Esophagus muscularis mucosa (tissue), 4 donors: ENCODE results near the gene TGIF2. TPM values are rescaled to one million over a fixed set of nuclear protein-coding genes. Genes with fewer than 3 reads are reported as not detected.

Experiments
- DNase-seq: peaks from one replicate; pipeline ENCODE4 v3.0.0-alpha.2; 2017; ENCODE audit errors: extremely low spot score
- H3K27ac ChIP-seq, 4 donors: fragments of 200-600 bp; sonication (generic); replicated peaks in 1 of 4; 1 replicate in 3 of 4; 2 replicates in 1 of 4; pipeline ENCODE4 v1.5.1; 2016 to 2019; ENCODE audit warnings: mild to moderate bottlenecking in 1 of 4
- H3K27me3 ChIP-seq, 4 donors: fragments of 200-600 bp; sonication (generic); one replicate each; pipeline versions ENCODE4 v1.5.1 to v1.6.0; 2016 to 2019
- H3K36me3 ChIP-seq, 4 donors: fragments of 200-600 bp; sonication (generic); one replicate each; pipeline ENCODE4 v1.5.1; 2016 to 2019
- H3K4me1 ChIP-seq, 4 donors: fragments of 200-600 bp; sonication (generic); one replicate each; pipeline ENCODE4 v1.5.1; 2016 to 2019
- H3K4me3 ChIP-seq, 4 donors: fragments of 200-600 bp; sonication (generic); 1 replicate in 2 of 4; 2 replicates in 2 of 4; pipeline ENCODE4 v1.5.1; 2016 to 2019; ENCODE audit warnings: mild to moderate bottlenecking in 4 of 4, moderate library complexity in 1 of 4
- H3K9me3 ChIP-seq, 4 donors: fragments of 200-600 bp; sonication (generic); 1 replicate in 3 of 4; 2 replicates in 1 of 4; pipeline ENCODE4 v1.5.1; 2016 to 2019
- CTCF ChIP-seq, 3 experiments: fragments of 200-600 bp in 2 of 3; fragments of 450-650 bp in 1 of 3; sonication (generic) in 2 of 3; IDR thresholded peaks; one replicate each; pipeline ENCODE4 v1.5.1; 2017 to 2019; ENCODE audit warnings: antibody characterized with exemption in 3 of 3, mild to moderate bottlenecking in 2 of 3, moderate library complexity in 1 of 3
- EP300 ChIP-seq: sonication (generic); formaldehyde crosslinking; IDR thresholded peaks from one replicate; pipeline ENCODE4 v1.6.1; 2017; ENCODE audit warnings: antibody characterized with exemption
- POLR2A ChIP-seq: fragments of 450-650 bp; IDR thresholded peaks from one replicate; pipeline ENCODE4 v1.6.1; 2017; ENCODE audit warnings: antibody characterized with exemption, moderate library complexity, mild to moderate bottlenecking, low read depth
- POLR2AphosphoS5 ChIP-seq, 2 donors: sonication (generic); formaldehyde crosslinking; IDR thresholded peaks; one replicate each; pipeline ENCODE4 v1.6.1; 2017; ENCODE audit warnings: antibody characterized with exemption in 2 of 2
- WGBS: methylation state at CpG from one replicate; pipeline ENCODE4 v1.1.5; 2018; 5-methylcytosine and 5-hydroxymethylcytosine counted together
- intact Hi-C: fragments of 100-400 bp; cut with DNase I; formaldehyde crosslinking; loops from one replicate; pipeline ENCODE4 v1.15.1; 2023
- total RNA-seq, 4 donors: library from RNA; depleted of rRNA; stranded (reverse); fragments of >200 nt; gene quantifications; one replicate each; pipeline versions ENCODE4 v1.1.0 to v1.2.1, GENCODE V29; 2016

TGIF2 gene
- total RNA-seq, 4 donors from 2014 or later, result 5.8 to 18.5 (median 10.6) TPM

GRCh38 chr20:36547186-36548005, 26.0 kb upstream of the TGIF2 start:
- intact Hi-C loops, result no loop called here
- WGBS, result 44% methylated on average over 9 of the region's 12 CpGs
- H3K36me3 ChIP-seq, result peaks cover 28 to 61% (median 53%) of the 10 kb centered on the region in 4 donors
- no peaks in the 10 kb centered on the region for H3K9me3 ChIP-seq
- H3K27me3 ChIP-seq, result no peaks in the 10 kb centered on the region
- H3K4me3 ChIP-seq, result peak overlapping the region in 2 of 4 donors; percentile 3 to 92
- DNase-seq, result no peak
- H3K27ac ChIP-seq, result peak overlapping the region; percentile 32 to 97 (median 88)
- peaks cover 55 to 93% (median 90%) of the 10 kb centered on the region in 4 donors for H3K4me1 ChIP-seq
- TF ChIP-seq POLR2A (no peak), CTCF (IDR thresholded peaks at IDR 0.05) (no peak), POLR2AphosphoS5 (IDR thresholded peaks at IDR 0.05) (no peak), EP300 (no peak)

GRCh38 chr20:36548006-36548315, 25.4 kb upstream of the TGIF2 start:
- intact Hi-C loops, result no loop called here
- H3K27ac ChIP-seq, result peak overlapping the region; percentile 70 to 97 (median 88)
- no peaks in the 10 kb centered on the region for H3K27me3 ChIP-seq
- H3K9me3 ChIP-seq, result no peaks in the 10 kb centered on the region
- peaks cover 28 to 57% (median 53%) of the 10 kb centered on the region in 4 donors for H3K36me3 ChIP-seq
- peak in 1 of 3 experiments; percentile 22 for TF ChIP-seq CTCF (IDR thresholded peaks at IDR 0.05)
- peak in 1 of 2 donors; percentile 15 for TF ChIP-seq POLR2AphosphoS5 (IDR thresholded peaks at IDR 0.05)
- TF ChIP-seq POLR2A, result no peak
- TF ChIP-seq EP300, result no peak
- H3K4me3 ChIP-seq, result peak overlapping the region in 2 of 4 donors; percentile 3 to 4
- DNase-seq, result no peak
- H3K4me1 ChIP-seq, result peaks cover 50 to 87% (median 85%) of the 10 kb centered on the region in 4 donors
- WGBS, result 68% methylated on average over 12 of the region's 12 CpGs

- whole genome bisulfite sequencing, result 61% methylated on average over 22 of the region's 23 CpGs
- TF ChIP-seq CTCF (IDR thresholded peaks at IDR 0.05) (no peak), POLR2AphosphoS5 (IDR thresholded peaks at IDR 0.05) (peak in 1 of 2 donors; percentile 51)
- no peak for DNase-seq
- no peak overlapping the region for H3K4me3 ChIP-seq
- intact Hi-C loops, result no loop called here
- H3K9me3 ChIP-seq, result no peaks in the 10 kb centered on the region
- H3K36me3 ChIP-seq, result peaks cover 28 to 54% (median 53%) of the 10 kb centered on the region in 4 donors
- H3K27ac ChIP-seq, result peak overlapping the region; percentile 70 to 97 (median 88)
- H3K27me3 ChIP-seq, result no peaks in the 10 kb centered on the region
- peaks cover 41 to 78% (median 74%) of the 10 kb centered on the region in 4 donors for H3K4me1 ChIP-seq
Observed at GRCh38 chr20:36548704-36549627, 24.4 kb upstream of the TGIF2 start.

GRCh38 chr20:36549628-36549941, 23.8 kb upstream of the TGIF2 start:
- H3K36me3 ChIP-seq, result peaks cover 28 to 54% (median 52%) of the 10 kb centered on the region in 4 donors
- H3K9me3 ChIP-seq, result no peaks in the 10 kb centered on the region
- intact Hi-C loops, result no loop called here
- H3K27ac ChIP-seq, result peak overlapping the region; percentile 70 to 97 (median 88)
- H3K4me1 ChIP-seq, result peaks cover 34 to 72% (median 68%) of the 10 kb centered on the region in 4 donors
- H3K4me3 ChIP-seq, result no peak overlapping the region
- no peak for DNase-seq
- no peaks in the 10 kb centered on the region for H3K27me3 ChIP-seq
- TF ChIP-seq POLR2A (no peak), POLR2AphosphoS5 (IDR thresholded peaks at IDR 0.05) (peak; percentile 5 to 58)
- WGBS, result 52% methylated on average over 8 of the region's 9 CpGs
